ENCODE results near the gene PHC2. TPM values are rescaled to one million over a fixed set of nuclear protein-coding genes. Genes with fewer than 3 reads are reported as not detected.

Gene PHC2
- total and polyA plus RNA-seq, 8 donors, result 70.8 to 140 (median 109) TPM

GRCh38 chr1:33381977-33382376 is 48.9 kb downstream of the PHC2 start:
- no peak overlapping the region for H3K4me3 ChIP-seq
- intact Hi-C loops (cut with DNase I; ENCODE audit: low total_unique reads), result no loop called here
- no peaks in the 10 kb centered on the region for H3K36me3 ChIP-seq
- no peaks in the 10 kb centered on the region for H3K9me3 ChIP-seq
- peak overlapping the region in 1 of 5 donors; percentile 44 for H3K27ac ChIP-seq
- 76 to 90% (median 84%) methylated on average over 4 of the region's 4 CpGs for WGBS, 5 donors
- DNase-seq, result no peak
- no peak for TF ChIP-seq POLR2AphosphoS5 (IDR thresholded peaks at IDR 0.05)
- TF ChIP-seq CTCF (IDR thresholded peaks at IDR 0.05), result no peak
- no peak for TF ChIP-seq POLR2A (IDR thresholded peaks at IDR 0.05)
- TF ChIP-seq EP300 (IDR thresholded peaks at IDR 0.05), result no peak
- no peaks in the 10 kb centered on the region for H3K27me3 ChIP-seq
- H3K4me1 ChIP-seq, result peaks cover 0 to 46% (median 22%) of the 10 kb centered on the region in 4 donors

GRCh38 chr1:33380811-33381210 is 50.1 kb downstream of the PHC2 start:
- intact Hi-C loops (cut with DNase I; ENCODE audit: low total_unique reads), result no loop called here
- H3K27me3 ChIP-seq, result no peaks in the 10 kb centered on the region
- peaks cover 0 to 51% (median 24%) of the 10 kb centered on the region in 4 donors for H3K4me1 ChIP-seq
- no peak overlapping the region for H3K27ac ChIP-seq
- 64 to 96% (median 82%) methylated on average over 2 of the region's 2 CpGs for WGBS, 5 donors
- H3K4me3 ChIP-seq, result no peak overlapping the region
- no peak for DNase-seq
- H3K9me3 ChIP-seq, result no peaks in the 10 kb centered on the region
- H3K36me3 ChIP-seq, result no peaks in the 10 kb centered on the region
- no peak for TF ChIP-seq CTCF (IDR thresholded peaks at IDR 0.05)
- no peak for TF ChIP-seq EP300 (IDR thresholded peaks at IDR 0.05)
- no peak for TF ChIP-seq POLR2AphosphoS5 (IDR thresholded peaks at IDR 0.05)
- TF ChIP-seq POLR2A (IDR thresholded peaks at IDR 0.05), result no peak

GRCh38 chr1:33379631-33380354 is 51.1 kb downstream of the PHC2 start:
- whole genome bisulfite sequencing, 5 donors, result 48 to 64% (median 52%) methylated on average over 10 of the region's 10 CpGs
- peaks cover 0 to 45% (median 22%) of the 10 kb centered on the region in 4 donors for H3K4me1 ChIP-seq
- TF ChIP-seq POLR2AphosphoS5 (IDR thresholded peaks at IDR 0.05) (no peak), EP300 (IDR thresholded peaks at IDR 0.05) (no peak), POLR2A (IDR thresholded peaks at IDR 0.05) (no peak), CTCF (IDR thresholded peaks at IDR 0.05) (no peak)
- no peaks in the 10 kb centered on the region for H3K27me3 ChIP-seq
- no peak overlapping the region for H3K4me3 ChIP-seq
- no peak overlapping the region for H3K27ac ChIP-seq
- no peaks in the 10 kb centered on the region for H3K36me3 ChIP-seq
- intact Hi-C loops (cut with DNase I; ENCODE audit: low total_unique reads), result no loop called here
- DNase-seq, result no peak
- H3K9me3 ChIP-seq, result no peaks in the 10 kb centered on the region

- DNase-seq, result no peak
- Histone ChIP-seq H3K27ac (no peak overlapping the region), H3K4me1 (peaks cover 0 to 45% (median 20%) of the 10 kb centered on the region in 4 donors), H3K9me3 (no peaks in the 10 kb centered on the region), H3K27me3 (no peaks in the 10 kb centered on the region), H3K4me3 (no peak overlapping the region), H3K36me3 (peaks cover 0 to 3% (median 1%) of the 10 kb centered on the region in 4 donors)
- TF ChIP-seq CTCF (IDR thresholded peaks at IDR 0.05) (no peak), POLR2AphosphoS5 (IDR thresholded peaks at IDR 0.05) (no peak), POLR2A (IDR thresholded peaks at IDR 0.05) (no peak), EP300 (IDR thresholded peaks at IDR 0.05) (no peak)
- WGBS, 5 donors, result 47 to 90% (median 56%) methylated on average over 2 to 4 of the region's 5 CpGs
- intact Hi-C loops (cut with DNase I; ENCODE audit: low total_unique reads), result no loop called here
Observed at GRCh38 chr1:33378976-33379375, 51.9 kb downstream of the PHC2 start.
